Panc1 (cell line): ENCODE results near the gene CNTN5.

Experiments
- POLR2AphosphoS5 ChIP-seq: IDR thresholded peaks from 2 replicates; pipeline ENCODE4 v1.6.1; 2012; ENCODE audit warnings: mild to moderate bottlenecking, low read depth, low read length, moderate library complexity
- SIN3A ChIP-seq: IDR thresholded peaks from 2 replicates; pipeline ENCODE4 v1.6.1; 2012; ENCODE audit warnings: low read depth, mild to moderate bottlenecking, low read length, moderate library complexity, borderline replicate concordance; ENCODE audit not compliant: insufficient read depth
- TF ChIP-seq, protein P1 (sequence below), 2 experiments: IDR thresholded peaks; 2 replicates each; pipeline ENCODE4 v1.6.1; 2011 to 2012; ENCODE audit warnings: low read depth in 2 of 2, control low read depth in 1 of 2, low read length in 1 of 2, mild to moderate bottlenecking in 1 of 2, moderate library complexity in 1 of 2; ENCODE audit not compliant: insufficient read depth in 1 of 2
- TF ChIP-seq, protein P2 (sequence below): fragments of 450-650 bp; IDR thresholded peaks from 2 replicates; pipeline ENCODE4 v1.5.1; 2017; ENCODE audit warnings: mild to moderate bottlenecking

DNA sequence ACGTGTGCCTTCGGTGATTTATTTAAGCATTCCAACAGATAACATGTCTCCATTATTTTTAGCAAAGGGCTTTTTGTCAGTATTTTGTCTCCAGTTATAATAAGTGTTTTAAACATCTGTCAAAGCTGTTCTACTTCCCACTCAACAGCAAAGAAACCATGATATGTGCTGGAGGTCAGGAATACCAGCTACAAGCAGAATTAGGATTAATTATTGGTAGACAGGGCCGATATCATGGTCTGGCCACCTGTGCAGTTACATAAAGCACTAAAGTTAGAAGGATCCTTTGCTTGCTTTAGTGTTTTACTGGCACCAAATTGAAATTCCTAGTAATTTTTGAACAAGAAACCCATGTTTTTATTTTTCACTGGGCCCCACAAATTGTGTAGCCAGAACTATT, 1075.1 kb downstream of the CNTN5 start:
- TF ChIP-seq, protein P1, sequence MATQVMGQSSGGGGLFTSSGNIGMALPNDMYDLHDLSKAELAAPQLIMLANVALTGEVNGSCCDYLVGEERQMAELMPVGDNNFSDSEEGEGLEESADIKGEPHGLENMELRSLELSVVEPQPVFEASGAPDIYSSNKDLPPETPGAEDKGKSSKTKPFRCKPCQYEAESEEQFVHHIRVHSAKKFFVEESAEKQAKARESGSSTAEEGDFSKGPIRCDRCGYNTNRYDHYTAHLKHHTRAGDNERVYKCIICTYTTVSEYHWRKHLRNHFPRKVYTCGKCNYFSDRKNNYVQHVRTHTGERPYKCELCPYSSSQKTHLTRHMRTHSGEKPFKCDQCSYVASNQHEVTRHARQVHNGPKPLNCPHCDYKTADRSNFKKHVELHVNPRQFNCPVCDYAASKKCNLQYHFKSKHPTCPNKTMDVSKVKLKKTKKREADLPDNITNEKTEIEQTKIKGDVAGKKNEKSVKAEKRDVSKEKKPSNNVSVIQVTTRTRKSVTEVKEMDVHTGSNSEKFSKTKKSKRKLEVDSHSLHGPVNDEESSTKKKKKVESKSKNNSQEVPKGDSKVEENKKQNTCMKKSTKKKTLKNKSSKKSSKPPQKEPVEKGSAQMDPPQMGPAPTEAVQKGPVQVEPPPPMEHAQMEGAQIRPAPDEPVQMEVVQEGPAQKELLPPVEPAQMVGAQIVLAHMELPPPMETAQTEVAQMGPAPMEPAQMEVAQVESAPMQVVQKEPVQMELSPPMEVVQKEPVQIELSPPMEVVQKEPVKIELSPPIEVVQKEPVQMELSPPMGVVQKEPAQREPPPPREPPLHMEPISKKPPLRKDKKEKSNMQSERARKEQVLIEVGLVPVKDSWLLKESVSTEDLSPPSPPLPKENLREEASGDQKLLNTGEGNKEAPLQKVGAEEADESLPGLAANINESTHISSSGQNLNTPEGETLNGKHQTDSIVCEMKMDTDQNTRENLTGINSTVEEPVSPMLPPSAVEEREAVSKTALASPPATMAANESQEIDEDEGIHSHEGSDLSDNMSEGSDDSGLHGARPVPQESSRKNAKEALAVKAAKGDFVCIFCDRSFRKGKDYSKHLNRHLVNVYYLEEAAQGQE (IDR thresholded peaks at IDR 0.05; ENCODE audit: insufficient read depth in 1 of 2, low read depth in 2 of 2, low read length in 1 of 2) = no peak
- TF ChIP-seq POLR2AphosphoS5 (no peak), SIN3A (no peak)
- TF ChIP-seq, protein P2, sequence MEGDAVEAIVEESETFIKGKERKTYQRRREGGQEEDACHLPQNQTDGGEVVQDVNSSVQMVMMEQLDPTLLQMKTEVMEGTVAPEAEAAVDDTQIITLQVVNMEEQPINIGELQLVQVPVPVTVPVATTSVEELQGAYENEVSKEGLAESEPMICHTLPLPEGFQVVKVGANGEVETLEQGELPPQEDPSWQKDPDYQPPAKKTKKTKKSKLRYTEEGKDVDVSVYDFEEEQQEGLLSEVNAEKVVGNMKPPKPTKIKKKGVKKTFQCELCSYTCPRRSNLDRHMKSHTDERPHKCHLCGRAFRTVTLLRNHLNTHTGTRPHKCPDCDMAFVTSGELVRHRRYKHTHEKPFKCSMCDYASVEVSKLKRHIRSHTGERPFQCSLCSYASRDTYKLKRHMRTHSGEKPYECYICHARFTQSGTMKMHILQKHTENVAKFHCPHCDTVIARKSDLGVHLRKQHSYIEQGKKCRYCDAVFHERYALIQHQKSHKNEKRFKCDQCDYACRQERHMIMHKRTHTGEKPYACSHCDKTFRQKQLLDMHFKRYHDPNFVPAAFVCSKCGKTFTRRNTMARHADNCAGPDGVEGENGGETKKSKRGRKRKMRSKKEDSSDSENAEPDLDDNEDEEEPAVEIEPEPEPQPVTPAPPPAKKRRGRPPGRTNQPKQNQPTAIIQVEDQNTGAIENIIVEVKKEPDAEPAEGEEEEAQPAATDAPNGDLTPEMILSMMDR = no peak
